ENCODE data around the gene CRADD. TPM values are rescaled to one million over a fixed set of nuclear protein-coding genes. Genes with fewer than 3 reads are reported as not detected.

CRADD gene
- total RNA-seq, 1 donor from 2014 or later: 41.2 TPM

DNA sequence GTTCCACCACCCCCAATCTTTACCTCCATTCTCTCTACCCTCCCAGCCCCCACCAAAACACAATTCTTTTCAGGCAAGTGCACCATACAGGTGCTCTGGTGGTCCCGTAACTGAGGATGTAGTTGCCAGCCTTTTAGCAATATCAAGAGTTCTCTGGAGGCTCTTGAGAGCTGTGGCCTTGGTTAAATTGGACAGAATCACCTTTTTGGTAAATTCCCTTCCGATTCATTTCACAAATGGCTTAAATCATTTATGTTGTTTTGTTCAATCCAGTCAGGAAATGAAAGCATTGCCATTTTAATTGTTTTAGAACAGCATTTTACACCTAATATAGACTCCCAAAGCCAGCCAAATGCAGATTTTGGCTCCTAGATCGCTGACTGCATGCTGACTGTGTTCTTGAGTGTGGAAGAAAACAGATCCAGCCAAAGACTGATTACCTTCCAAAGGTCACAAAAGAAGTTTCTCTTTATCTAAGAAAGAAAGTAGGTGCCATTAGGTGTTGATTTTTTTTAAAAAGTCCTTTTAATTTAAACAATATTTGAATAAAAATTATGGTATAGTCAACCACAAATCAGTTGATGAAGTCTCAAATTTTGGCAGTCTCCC lies 25.6 kb downstream of the CRADD start:
- H3K4me2 ChIP-seq: no peak overlapping the region
- H3K4me1 ChIP-seq: peaks cover 29% of the 10 kb centered on the region
- no peaks in the 10 kb centered on the region for H3K79me2 ChIP-seq (ENCODE audit: low read depth)
- H3K27ac Mint-ChIP-seq: no peak overlapping the region
- H3K27me3 Mint-ChIP-seq (ENCODE audit: insufficient read depth, low read depth): peaks cover 2% of the 10 kb centered on the region
- H3F3A ChIP-seq (ENCODE audit: low read depth): peaks cover 4% of the 10 kb centered on the region
- no peak overlapping the region for H3K4me3 ChIP-seq
- H3K27me3 ChIP-seq: no peaks in the 10 kb centered on the region
- no peaks in the 10 kb centered on the region for H3K36me3 ChIP-seq
- no peak for TF ChIP-seq EZH2phosphoT487 (IDR thresholded peaks at IDR 0.05)
- TF ChIP-seq, protein P1, sequence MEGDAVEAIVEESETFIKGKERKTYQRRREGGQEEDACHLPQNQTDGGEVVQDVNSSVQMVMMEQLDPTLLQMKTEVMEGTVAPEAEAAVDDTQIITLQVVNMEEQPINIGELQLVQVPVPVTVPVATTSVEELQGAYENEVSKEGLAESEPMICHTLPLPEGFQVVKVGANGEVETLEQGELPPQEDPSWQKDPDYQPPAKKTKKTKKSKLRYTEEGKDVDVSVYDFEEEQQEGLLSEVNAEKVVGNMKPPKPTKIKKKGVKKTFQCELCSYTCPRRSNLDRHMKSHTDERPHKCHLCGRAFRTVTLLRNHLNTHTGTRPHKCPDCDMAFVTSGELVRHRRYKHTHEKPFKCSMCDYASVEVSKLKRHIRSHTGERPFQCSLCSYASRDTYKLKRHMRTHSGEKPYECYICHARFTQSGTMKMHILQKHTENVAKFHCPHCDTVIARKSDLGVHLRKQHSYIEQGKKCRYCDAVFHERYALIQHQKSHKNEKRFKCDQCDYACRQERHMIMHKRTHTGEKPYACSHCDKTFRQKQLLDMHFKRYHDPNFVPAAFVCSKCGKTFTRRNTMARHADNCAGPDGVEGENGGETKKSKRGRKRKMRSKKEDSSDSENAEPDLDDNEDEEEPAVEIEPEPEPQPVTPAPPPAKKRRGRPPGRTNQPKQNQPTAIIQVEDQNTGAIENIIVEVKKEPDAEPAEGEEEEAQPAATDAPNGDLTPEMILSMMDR (IDR thresholded peaks at IDR 0.05): no peak
- TF ChIP-seq EZH2 (IDR thresholded peaks at IDR 0.05): no peak
- no peak for DNase-seq (ENCODE audit: low spot score)
- H4K20me1 ChIP-seq (ENCODE audit: low read depth): no peaks in the 10 kb centered on the region
- no peaks in the 10 kb centered on the region for H3K9me3 ChIP-seq (ENCODE audit: low read depth)
- H3K9me3 Mint-ChIP-seq: no peaks in the 10 kb centered on the region
- no peak overlapping the region for H2AFZ ChIP-seq (replicated peaks)
- no peak overlapping the region for H3K27ac ChIP-seq
- no peaks in the 10 kb centered on the region for H3K36me3 Mint-ChIP-seq
- peaks cover 9% of the 10 kb centered on the region for H3K4me1 Mint-ChIP-seq
- H3K9ac ChIP-seq: no peak overlapping the region
- no peak overlapping the region for H3K4me3 Mint-ChIP-seq

DNA sequence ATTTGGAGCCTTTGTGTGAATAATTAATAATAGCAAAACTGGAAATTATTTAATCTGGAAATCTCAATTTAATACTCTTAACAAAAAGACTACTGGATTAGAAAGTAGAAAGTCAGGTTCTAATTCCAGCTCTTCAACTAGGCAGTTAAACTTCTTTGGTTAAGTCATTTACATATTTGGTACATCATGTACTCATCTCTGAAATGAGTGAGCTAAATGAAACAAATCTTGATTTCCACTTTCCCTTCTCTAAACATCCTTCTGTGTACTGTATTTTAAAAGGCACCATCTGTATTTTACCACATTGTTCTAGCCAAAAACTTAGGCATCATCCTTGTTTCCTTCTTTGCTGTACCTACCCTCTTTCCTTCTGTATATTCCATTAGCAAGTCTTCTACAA lies 26.9 kb downstream of the CRADD start:
- Histone ChIP-seq H3F3A (ENCODE audit: low read depth) (no peaks in the 10 kb centered on the region), H3K9ac (no peak overlapping the region), H4K20me1 (ENCODE audit: low read depth) (no peaks in the 10 kb centered on the region), H3K27me3 (no peaks in the 10 kb centered on the region), H2AFZ (replicated peaks) (no peak overlapping the region), H3K4me1 (peaks cover 16% of the 10 kb centered on the region), H3K79me2 (ENCODE audit: low read depth) (no peaks in the 10 kb centered on the region), H3K27ac (no peak overlapping the region), H3K36me3 (no peaks in the 10 kb centered on the region), H3K4me2 (no peak overlapping the region), H3K9me3 (ENCODE audit: low read depth) (no peaks in the 10 kb centered on the region), H3K4me3 (no peak overlapping the region)
- Mint-ChIP-seq H3K27me3 (ENCODE audit: insufficient read depth, low read depth) (peaks cover 4% of the 10 kb centered on the region), H3K36me3 (no peaks in the 10 kb centered on the region), H3K4me3 (no peak overlapping the region), H3K27ac (no peak overlapping the region), H3K9me3 (peaks cover 3% of the 10 kb centered on the region), H3K4me1 (peaks cover 7% of the 10 kb centered on the region)
- TF ChIP-seq, protein P1 (IDR thresholded peaks at IDR 0.05): no peak
- TF ChIP-seq EZH2 (IDR thresholded peaks at IDR 0.05) (no peak), EZH2phosphoT487 (IDR thresholded peaks at IDR 0.05) (no peak)
- DNase-seq (ENCODE audit: low spot score): no peak

DNA sequence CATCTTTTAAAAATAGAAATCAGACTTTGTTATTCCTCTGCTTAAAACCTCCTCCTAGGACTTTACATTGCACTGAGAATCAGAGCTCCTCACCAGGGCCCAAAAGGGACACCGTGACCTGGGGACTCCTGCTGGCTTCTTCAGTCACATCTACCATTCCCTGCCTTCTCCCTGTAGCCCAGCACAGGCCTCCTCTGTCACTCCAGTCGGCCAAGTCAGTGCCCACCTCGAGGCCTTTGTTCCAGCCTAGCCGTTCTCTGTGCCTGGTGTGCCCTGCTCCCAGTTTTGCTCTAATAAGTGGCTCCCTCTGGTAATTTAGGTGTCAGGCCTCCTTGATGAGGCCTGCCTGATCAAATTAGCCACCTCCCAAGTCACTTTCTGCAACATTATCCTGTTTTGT lies 27.4 kb downstream of the CRADD start:
- no peaks in the 10 kb centered on the region for H3F3A ChIP-seq (ENCODE audit: low read depth)
- H3K9me3 Mint-ChIP-seq: peaks cover 8% of the 10 kb centered on the region

DNA sequence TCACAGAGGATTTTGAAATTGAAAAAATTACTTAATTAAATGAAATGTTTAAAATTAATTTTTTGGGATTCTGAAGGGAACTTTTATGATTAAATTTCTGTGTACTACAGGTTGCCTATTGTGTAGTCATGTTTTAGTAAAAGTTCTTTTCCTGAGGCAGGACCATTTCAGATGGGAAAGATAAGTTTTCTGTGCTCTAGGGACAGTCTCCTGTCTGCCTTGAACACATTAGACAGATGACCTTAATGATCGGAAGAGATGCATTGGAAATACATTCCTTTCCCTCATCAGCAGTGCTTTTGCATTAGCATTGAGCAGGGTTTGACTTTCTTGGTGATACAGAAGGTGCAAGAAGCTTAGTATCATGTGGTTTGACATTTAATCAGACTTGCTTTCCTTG lies 28.1 kb downstream of the CRADD start:
- H2AFZ ChIP-seq (replicated peaks): no peak overlapping the region
- peaks cover 11% of the 10 kb centered on the region for H3K9me3 Mint-ChIP-seq
- no peak overlapping the region for H3K4me3 ChIP-seq
- H3K27me3 ChIP-seq: no peaks in the 10 kb centered on the region
- H3K27me3 Mint-ChIP-seq (ENCODE audit: insufficient read depth, low read depth): peaks cover 4% of the 10 kb centered on the region
- H3K4me3 Mint-ChIP-seq: no peak overlapping the region
- H3K36me3 Mint-ChIP-seq: no peaks in the 10 kb centered on the region
- no peak overlapping the region for H3K9ac ChIP-seq
- H3K27ac Mint-ChIP-seq: no peak overlapping the region
- H3K4me2 ChIP-seq: no peak overlapping the region
- no peaks in the 10 kb centered on the region for H4K20me1 ChIP-seq (ENCODE audit: low read depth)
- no peaks in the 10 kb centered on the region for H3F3A ChIP-seq (ENCODE audit: low read depth)
- no peaks in the 10 kb centered on the region for H3K4me1 Mint-ChIP-seq
- DNase-seq (ENCODE audit: low spot score): no peak
- no peaks in the 10 kb centered on the region for H3K79me2 ChIP-seq (ENCODE audit: low read depth)
- no peak overlapping the region for H3K27ac ChIP-seq
- H3K9me3 ChIP-seq (ENCODE audit: low read depth): no peaks in the 10 kb centered on the region
- peaks cover 7% of the 10 kb centered on the region for H3K4me1 ChIP-seq
- TF ChIP-seq EZH2 (IDR thresholded peaks at IDR 0.05) (no peak), EZH2phosphoT487 (IDR thresholded peaks at IDR 0.05) (no peak)
- TF ChIP-seq, protein P1 (IDR thresholded peaks at IDR 0.05): no peak
- H3K36me3 ChIP-seq: no peaks in the 10 kb centered on the region

More for the DNA sequence above, 27.4 kb downstream of the CRADD start:
- Histone ChIP-seq H2AFZ (replicated peaks) (no peak overlapping the region), H3K4me3 (no peak overlapping the region), H3K9ac (no peak overlapping the region), H3K36me3 (no peaks in the 10 kb centered on the region), H4K20me1 (ENCODE audit: low read depth) (no peaks in the 10 kb centered on the region), H3K9me3 (ENCODE audit: low read depth) (no peaks in the 10 kb centered on the region), H3K27ac (no peak overlapping the region), H3K79me2 (ENCODE audit: low read depth) (no peaks in the 10 kb centered on the region), H3K27me3 (no peaks in the 10 kb centered on the region), H3K4me1 (peaks cover 11% of the 10 kb centered on the region), H3K4me2 (no peak overlapping the region)
- no peak for DNase-seq (ENCODE audit: low spot score)
- Mint-ChIP-seq H3K4me1 (peaks cover 4% of the 10 kb centered on the region), H3K27me3 (ENCODE audit: insufficient read depth, low read depth) (peaks cover 4% of the 10 kb centered on the region), H3K4me3 (no peak overlapping the region), H3K36me3 (no peaks in the 10 kb centered on the region), H3K27ac (no peak overlapping the region)
- no peak for TF ChIP-seq EZH2 (IDR thresholded peaks at IDR 0.05)
